AG09319 (cell line): ENCODE data around the gene HAS3.

Source experiments
- DNase-seq: peaks from one replicate; pipeline ENCODE4 v3.0.0-alpha.2; 2010; ENCODE audit warnings: low read depth; ENCODE audit errors: extremely low read depth
- CTCF ChIP-seq: IDR thresholded peaks from 2 replicates; pipeline ENCODE4 v1.5.1; 2011; ENCODE audit warnings: low read depth, mild to moderate bottlenecking, inconsistent platforms, low read length, moderate library complexity

Gene HAS3

GRCh38 chr16:69108064-69108904, 2.8 kb downstream of the HAS3 start:
- no peak for DNase-seq
- TF ChIP-seq CTCF = no peak

DNA sequence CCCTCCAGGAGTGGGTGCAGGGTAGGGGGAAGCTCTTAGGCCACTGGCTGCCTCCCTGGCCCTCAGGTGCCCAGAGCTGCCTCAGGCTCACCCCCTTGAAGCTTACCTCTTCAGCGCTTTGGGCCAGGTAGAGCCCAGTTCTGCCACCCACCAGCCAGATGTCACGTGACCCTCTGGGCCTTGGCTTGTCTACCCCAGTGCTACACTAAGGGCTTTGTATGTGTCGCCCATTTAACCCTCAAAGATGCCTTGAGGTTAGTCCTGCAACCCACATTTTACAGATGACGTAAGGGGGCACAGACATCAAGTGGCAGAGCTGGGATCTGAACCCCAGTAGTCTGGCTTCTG, 3.4 kb downstream of the HAS3 start:
- no peak for TF ChIP-seq CTCF
- no peak for DNase-seq

DNA sequence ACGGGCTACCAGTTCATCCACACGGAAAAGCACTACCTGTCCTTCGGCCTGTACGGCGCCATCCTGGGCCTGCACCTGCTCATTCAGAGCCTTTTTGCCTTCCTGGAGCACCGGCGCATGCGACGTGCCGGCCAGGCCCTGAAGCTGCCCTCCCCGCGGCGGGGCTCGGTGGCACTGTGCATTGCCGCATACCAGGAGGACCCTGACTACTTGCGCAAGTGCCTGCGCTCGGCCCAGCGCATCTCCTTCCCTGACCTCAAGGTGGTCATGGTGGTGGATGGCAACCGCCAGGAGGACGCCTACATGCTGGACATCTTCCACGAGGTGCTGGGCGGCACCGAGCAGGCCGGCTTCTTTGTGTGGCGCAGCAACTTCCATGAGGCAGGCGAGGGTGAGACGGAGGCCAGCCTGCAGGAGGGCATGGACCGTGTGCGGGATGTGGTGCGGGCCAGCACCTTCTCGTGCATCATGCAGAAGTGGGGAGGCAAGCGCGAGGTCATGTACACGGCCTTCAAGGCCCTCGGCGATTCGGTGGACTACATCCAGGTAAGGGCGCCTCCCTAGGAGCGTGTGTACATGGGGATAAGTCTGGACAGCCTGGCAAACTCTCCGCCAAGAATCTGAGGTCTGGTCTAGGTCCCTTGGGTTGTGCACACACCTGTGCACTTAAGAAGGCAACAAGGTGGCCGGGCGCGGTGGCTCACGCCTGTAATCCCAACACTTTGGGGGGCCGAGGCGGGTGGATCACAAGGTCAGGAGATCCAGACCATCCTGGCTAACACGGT, 4.2 kb downstream of the HAS3 start:
- no peak for TF ChIP-seq CTCF
- DNase-seq = no peak

DNA sequence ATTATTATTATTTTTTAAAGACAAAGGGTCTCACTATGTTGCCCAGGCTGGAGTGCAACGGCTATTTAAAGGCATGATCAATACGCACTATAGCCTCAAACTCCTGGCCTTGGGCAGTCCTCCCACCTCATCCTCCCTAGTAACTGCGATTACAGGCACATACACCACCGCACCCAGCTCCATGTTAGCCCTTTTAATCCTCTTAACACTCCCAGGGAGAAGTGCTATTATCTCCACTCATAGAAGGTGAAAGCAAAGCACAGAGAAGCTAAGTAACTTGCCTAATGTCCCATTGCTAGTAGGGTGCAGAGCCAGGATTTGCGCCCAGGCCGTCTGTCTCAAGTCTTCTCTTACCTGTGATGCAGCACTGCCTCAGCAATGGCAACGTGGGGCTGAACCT, 5.0 kb downstream of the HAS3 start:
- no peak for TF ChIP-seq CTCF
- DNase-seq = no peak

DNA sequence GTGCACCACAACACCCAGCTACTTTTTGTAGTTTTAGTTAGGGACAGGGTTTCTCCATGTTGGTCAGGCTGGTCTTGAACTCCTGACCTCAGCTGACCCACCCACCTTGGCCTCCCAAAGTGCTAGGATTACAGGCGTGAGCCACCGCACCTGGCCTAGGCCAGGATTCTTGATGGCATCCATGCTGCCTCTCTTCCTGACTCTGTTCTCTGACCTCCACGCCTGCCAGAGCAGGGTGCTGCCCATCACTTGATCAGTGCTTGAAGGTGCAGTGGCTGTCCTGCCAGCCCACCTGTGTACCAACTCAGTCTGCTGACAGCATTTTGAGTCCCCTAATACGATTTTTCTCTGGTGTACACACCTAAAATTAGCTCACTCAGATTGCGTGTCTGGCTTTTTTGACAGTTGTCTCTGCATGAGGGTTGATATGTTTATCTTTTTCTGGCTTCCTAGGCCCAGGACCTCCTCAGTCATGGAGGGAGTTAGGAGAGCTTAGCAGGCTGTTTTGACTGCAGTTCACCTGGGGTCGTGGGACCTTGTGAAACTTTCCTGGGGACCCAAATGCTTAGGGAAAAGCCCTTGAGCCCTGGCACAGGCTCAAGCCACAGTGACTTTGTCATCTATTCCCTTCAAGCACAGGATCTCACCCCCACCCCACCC, 5.9 kb downstream of the HAS3 start:
- no peak for TF ChIP-seq CTCF
- DNase-seq = no peak

DNA sequence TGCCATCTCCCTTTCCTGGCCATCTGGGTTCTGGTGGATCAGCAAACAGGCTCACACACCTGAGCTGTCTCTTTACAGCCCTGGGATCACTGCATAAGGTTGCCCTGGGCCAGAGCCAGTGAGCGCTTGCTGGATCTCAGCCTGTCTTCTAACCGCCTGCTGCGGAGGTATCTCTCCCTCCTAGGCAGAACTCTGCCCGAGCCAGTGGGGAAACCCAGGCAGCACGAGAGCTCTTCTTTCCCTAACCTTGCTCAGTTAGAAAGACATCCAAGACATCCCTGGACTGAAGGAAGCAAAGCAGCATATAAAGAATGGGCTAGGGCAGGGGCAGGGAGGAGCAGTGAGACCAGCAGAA, 6.4 kb downstream of the HAS3 start:
- no peak for TF ChIP-seq CTCF
- DNase-seq = no peak
